ENCODE results near the gene CDK6.

DNA sequence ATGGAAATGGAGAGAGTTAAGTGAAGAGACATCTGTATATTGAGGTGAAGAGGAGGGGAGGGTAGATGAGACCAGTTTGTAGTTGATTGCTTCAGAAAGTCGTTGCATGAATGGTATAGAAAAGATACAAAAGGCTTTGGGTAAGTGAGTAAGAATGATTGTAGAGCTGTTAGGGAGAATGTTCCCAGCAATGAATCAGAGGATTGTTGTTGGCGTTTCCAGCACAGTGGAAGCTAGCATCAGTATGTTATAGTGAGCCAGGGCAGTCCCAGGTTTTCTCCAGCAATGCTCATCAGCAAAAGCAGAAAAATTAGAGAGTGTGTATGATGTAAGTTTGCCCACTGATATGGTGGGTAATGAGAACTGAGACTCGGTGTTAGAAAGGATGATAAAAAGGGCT lies 15.4 kb upstream of the CDK6 start:
- TF ChIP-seq, protein P1, sequence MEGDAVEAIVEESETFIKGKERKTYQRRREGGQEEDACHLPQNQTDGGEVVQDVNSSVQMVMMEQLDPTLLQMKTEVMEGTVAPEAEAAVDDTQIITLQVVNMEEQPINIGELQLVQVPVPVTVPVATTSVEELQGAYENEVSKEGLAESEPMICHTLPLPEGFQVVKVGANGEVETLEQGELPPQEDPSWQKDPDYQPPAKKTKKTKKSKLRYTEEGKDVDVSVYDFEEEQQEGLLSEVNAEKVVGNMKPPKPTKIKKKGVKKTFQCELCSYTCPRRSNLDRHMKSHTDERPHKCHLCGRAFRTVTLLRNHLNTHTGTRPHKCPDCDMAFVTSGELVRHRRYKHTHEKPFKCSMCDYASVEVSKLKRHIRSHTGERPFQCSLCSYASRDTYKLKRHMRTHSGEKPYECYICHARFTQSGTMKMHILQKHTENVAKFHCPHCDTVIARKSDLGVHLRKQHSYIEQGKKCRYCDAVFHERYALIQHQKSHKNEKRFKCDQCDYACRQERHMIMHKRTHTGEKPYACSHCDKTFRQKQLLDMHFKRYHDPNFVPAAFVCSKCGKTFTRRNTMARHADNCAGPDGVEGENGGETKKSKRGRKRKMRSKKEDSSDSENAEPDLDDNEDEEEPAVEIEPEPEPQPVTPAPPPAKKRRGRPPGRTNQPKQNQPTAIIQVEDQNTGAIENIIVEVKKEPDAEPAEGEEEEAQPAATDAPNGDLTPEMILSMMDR (IDR thresholded peaks at IDR 0.05; ENCODE audit: borderline replicate concordance, extremely low read depth, low read length, poor library complexity, severe bottlenecking) = no peak
- TF ChIP-seq EZH2 (IDR thresholded peaks at IDR 0.05; ENCODE audit: borderline replicate concordance, low read depth, low read length, severe bottlenecking) = no peak
